GM12875 (cell line): ENCODE data around the gene NLRC5.
"Not testable (repeated sequence)": the region's sequence is repeated elsewhere in the genome, so short reads cannot be mapped to it uniquely, and the experiment has no call there.

Experiments used
- H3K4me3 ChIP-seq: one replicate; pipeline ENCODE4 v1.5.1; 2011; ENCODE audit warnings: low read depth, low read length, control low read depth
- TF ChIP-seq, protein P1 (sequence below): IDR thresholded peaks from 2 replicates; pipeline ENCODE4 v1.5.1; 2011; ENCODE audit warnings: low read depth, mild to moderate bottlenecking, control low read depth, inconsistent platforms, low read length, moderate library complexity, borderline replicate concordance; ENCODE audit not compliant: insufficient read depth

NLRC5 gene

DNA sequence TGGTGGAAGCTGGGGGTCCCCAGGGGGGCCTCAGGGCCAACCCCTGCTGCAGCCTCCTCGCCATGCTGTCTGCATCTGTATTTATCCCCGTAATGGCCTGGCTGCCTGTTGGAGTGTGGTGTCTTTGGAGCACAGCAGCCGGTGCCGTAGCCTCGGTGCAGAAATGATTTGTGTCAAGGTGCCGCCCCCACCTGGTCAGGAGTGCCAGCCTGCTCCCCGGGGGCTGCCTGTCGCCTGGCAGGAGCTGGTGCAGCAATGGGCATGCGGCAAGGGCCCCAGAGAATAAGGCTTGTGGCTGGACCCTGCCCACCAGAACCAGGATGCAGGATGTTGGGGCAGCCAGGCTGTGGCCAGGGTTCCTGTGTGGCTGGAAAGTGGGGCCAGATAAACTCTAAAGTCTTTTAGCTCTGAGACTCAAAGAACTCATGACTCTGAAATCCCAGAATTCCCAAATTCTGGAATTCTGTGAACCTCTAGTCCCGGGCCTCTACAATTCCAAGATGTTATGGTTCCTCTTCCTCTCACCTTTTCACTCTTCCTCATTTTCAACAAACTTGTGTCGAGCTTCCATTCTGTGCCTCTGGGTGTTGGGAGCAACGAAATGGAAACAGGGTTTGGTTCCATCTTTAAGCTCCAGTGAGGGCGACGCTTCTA lies 109.0 kb downstream of the NLRC5 start:
- no peak overlapping the region for H3K4me3 ChIP-seq
- TF ChIP-seq, protein P1, sequence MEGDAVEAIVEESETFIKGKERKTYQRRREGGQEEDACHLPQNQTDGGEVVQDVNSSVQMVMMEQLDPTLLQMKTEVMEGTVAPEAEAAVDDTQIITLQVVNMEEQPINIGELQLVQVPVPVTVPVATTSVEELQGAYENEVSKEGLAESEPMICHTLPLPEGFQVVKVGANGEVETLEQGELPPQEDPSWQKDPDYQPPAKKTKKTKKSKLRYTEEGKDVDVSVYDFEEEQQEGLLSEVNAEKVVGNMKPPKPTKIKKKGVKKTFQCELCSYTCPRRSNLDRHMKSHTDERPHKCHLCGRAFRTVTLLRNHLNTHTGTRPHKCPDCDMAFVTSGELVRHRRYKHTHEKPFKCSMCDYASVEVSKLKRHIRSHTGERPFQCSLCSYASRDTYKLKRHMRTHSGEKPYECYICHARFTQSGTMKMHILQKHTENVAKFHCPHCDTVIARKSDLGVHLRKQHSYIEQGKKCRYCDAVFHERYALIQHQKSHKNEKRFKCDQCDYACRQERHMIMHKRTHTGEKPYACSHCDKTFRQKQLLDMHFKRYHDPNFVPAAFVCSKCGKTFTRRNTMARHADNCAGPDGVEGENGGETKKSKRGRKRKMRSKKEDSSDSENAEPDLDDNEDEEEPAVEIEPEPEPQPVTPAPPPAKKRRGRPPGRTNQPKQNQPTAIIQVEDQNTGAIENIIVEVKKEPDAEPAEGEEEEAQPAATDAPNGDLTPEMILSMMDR = no peak

DNA sequence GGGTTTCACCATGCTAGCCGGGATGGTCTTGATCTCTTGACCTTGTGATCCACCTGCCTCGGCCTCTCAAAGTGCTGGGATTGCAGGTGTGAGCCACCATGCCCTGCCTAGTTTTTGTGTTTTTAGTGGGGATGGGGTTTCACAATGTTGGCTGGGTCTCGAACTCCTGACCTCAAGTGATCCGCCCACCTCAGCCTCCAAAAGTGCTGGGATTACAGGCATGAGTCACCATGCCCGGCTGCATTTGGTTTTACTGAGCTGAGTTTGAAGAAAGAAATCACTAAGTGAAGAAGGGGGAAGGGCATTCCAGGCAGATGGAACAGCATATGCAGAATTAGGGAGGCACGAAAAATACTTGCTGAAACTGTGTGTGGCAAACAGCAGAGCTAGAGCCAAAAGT lies 110.6 kb downstream of the NLRC5 start:
- not testable (repeated sequence) for H3K4me3 ChIP-seq

DNA sequence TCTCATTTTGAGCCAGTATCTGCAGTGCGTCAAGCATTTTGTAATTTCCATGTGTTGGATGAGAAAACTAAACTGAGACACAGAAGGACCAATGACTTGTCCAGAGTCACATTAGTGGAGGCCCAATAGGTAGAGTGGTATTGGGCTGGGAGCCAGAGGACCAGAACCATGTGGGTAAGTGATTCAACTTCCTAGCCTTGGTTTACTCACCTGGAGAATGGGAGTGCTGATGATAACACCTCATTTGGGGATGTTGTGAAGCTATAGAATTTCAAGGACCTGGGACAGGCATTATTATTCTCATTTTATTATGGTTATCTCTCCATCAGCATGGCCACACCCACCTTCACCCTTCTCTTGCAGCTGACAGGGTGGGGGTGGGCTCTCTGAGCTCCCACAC lies 111.1 kb downstream of the NLRC5 start:
- TF ChIP-seq, protein P1 = no peak
- no peak overlapping the region for H3K4me3 ChIP-seq

DNA sequence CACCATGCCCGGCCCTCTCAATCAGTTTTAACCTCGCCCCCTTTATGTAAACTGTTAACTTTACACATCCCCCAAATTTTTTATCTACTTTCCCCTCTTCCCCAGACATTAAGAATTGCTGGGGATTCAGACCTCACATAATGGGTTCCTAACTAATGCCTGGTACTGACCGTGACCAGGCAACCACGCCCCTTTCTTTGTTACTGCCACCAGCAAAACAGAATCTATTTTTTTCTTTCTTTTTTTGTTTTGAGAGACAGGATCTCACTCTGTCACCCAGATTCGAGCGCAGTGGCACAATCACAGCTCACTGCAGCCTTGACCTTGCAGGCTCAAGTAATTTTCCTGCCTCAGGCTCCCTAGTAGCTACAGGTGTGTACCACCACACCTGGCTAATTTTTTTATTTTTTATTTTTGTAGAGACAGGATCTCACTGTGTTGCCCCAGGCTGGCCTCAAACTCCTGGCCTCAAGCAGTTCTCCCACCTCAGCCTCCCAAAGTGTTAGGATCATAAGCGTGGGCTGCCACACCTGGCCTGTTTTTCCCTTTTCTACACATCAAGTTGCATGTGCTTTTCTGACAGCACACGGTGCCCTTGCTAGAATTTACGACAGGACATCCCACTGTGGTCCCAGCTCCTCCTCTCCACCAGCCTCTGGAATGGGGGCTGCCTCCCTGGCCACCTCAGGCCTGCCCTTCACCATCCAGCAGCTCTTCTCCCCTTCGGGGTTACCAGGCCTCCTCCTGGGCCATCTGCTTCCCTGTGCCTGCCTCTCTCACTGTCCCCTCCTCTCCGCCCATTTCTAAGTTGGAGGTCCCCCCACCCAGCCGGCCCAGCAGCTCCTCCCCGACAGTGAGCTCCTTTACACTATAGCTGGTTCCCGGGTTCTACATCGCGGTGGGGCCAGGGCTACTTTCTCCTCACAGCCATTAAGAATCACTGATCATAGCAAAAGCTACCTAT lies 113.8 kb downstream of the NLRC5 start:
- TF ChIP-seq, protein P1 = no peak
- H3K4me3 ChIP-seq = no peak overlapping the region

DNA sequence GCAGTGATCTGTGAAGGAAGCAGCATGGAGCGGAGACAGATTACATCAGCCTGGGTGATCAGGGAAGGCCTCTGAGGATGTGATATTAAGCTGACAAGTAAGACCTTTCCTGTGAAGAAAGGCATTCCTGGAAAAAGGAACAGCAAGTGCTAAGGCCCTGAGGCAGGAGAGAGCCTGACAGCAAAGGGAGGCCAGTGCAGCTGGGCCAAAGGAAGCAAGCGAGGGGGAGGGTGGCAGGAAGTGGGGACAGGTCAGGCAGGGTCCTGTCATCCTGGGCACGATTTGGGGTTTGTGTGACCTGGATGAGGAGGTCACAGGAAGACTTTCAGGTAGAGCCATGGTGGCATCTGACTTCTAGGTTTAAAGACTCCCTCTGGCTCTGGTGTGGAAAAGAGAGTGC lies 115.3 kb downstream of the NLRC5 start:
- H3K4me3 ChIP-seq = no peak overlapping the region
- TF ChIP-seq, protein P1 = no peak

DNA sequence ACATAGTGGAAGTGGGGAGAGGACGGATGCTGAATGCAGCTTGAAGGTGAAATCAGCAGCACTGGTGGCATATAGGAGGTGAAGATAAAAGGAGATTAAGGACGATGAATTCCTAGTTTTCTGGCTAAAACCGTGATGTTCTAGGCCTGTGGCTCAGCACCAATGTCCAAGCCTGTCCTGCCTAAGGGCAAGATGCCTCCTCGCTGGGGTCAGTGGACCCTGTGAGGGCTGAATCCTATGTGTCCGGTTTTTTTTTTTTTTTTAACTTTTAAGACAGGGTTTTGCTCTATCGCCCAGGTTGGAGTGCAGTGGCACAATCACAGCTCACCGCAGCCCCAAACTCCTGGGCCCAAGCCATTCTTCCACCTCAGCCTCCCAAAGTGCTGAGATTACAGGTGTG lies 115.8 kb downstream of the NLRC5 start:
- H3K4me3 ChIP-seq = no peak overlapping the region
- TF ChIP-seq, protein P1 = no peak

DNA sequence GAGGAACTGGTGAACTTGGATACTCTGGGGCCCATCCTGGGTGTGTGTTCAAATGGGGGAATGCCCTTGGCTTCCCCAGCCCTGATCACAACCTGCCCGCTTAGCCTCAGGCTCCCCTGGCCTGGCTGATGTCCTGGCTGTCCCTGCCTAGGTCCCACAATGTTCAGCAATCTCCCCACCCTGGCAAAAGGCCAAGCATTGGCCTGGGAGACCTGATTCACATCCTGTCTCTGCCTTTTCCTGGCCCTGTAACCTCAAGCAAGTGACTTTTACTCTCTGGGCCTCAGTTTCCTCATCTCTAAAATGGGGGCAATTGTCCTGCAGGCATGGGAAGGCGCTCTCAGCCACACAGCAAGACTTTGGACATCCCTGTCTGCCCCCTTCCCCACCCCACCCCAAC lies 117.4 kb downstream of the NLRC5 start:
- TF ChIP-seq, protein P1 = no peak
- H3K4me3 ChIP-seq = no peak overlapping the region
